ENCODE data around the gene VWA5B2. TPM values are rescaled to one million over a fixed set of nuclear protein-coding genes. Genes with fewer than 3 reads are reported as not detected.
"Not testable (repeated sequence)": the region's sequence is repeated elsewhere in the genome, so short reads cannot be mapped to it uniquely, and the experiment has no call there.

The VWA5B2 gene
- polyA plus RNA-seq, 4 donors: 1.4 to 15.3 (median 2.5) TPM

DNA sequence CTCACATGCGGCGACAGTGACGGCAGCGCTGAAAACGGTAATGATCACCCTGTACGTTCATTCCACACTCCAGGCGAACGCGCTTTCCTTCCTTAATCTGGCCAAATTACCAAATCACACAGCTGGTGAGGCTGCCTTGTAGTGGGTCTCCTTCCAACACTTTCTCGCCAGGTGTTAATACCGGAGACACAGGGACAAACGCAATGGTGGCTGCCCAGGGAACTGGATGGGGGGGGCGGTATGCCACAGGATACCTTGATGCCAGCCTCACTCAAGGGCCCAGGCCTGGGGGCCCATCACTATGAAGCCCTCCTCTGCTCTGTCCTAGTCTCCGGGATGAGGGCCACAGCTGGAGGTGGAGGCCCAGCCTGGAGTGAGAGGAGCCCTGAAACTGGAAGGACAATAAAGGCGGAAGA is 33.4 kb downstream of the VWA5B2 start:
- no peak for DNase-seq
- 9 to 17% (median 11%) methylated on average over 15 of the region's 15 CpGs for WGBS, 3 donors
- no peak for FAIRE-seq
- peaks cover 0 to 11% (median 7%) of the 10 kb centered on the region in 3 donors for H3K4me1 ChIP-seq (ENCODE audit: control insufficient read depth in 3 of 3, insufficient read depth in 2 of 3, low read depth in 1 of 3, low read length in 2 of 3)
- peaks cover 0 to 13% (median 0%) of the 10 kb centered on the region in 3 donors for H3K36me3 ChIP-seq (ENCODE audit: control insufficient read depth in 3 of 3, insufficient read depth in 2 of 3, low read depth in 1 of 3, low read length in 3 of 3)
- H3K4me3 ChIP-seq (ENCODE audit: low read depth in 1 of 3, low read length in 3 of 3): no peak overlapping the region
- peaks cover 0 to 52% (median 23%) of the 10 kb centered on the region in 3 donors for H3K27me3 ChIP-seq (ENCODE audit: control insufficient read depth in 3 of 3, insufficient read depth in 3 of 3, low read length in 3 of 3)
- peaks cover 0 to 7% of the 10 kb centered on the region in 2 donors for H3K9me3 ChIP-seq (ENCODE audit: control insufficient read depth in 2 of 2, insufficient read depth in 1 of 2, low read depth in 1 of 2, low read length in 1 of 2)
- H3K27ac ChIP-seq (ENCODE audit: low read depth in 1 of 3, low read length in 2 of 3): no peak overlapping the region

- 86 to 96% (median 95%) methylated on average over 1 of the region's 1 CpG for WGBS, 3 donors
- H3K4me3 ChIP-seq (ENCODE audit: low read depth in 1 of 3, low read length in 3 of 3); H3K27ac ChIP-seq (ENCODE audit: low read depth in 1 of 3, low read length in 2 of 3); H3K4me1 ChIP-seq (ENCODE audit: control insufficient read depth in 3 of 3, insufficient read depth in 2 of 3, low read depth in 1 of 3, low read length in 2 of 3); H3K36me3 ChIP-seq (ENCODE audit: control insufficient read depth in 3 of 3, insufficient read depth in 2 of 3, low read depth in 1 of 3, low read length in 3 of 3); H3K9me3 ChIP-seq (ENCODE audit: control insufficient read depth in 2 of 2, insufficient read depth in 1 of 2, low read depth in 1 of 2, low read length in 1 of 2); FAIRE-seq; DNase-seq: not testable (repeated sequence)
- peaks cover 0 to 28% (median 10%) of the 10 kb centered on the region in 3 donors for H3K27me3 ChIP-seq (ENCODE audit: control insufficient read depth in 3 of 3, insufficient read depth in 3 of 3, low read length in 3 of 3)
These were observed 37.9 kb downstream of the VWA5B2 start for GRCh38 chr3:184267249-184267648.

DNA sequence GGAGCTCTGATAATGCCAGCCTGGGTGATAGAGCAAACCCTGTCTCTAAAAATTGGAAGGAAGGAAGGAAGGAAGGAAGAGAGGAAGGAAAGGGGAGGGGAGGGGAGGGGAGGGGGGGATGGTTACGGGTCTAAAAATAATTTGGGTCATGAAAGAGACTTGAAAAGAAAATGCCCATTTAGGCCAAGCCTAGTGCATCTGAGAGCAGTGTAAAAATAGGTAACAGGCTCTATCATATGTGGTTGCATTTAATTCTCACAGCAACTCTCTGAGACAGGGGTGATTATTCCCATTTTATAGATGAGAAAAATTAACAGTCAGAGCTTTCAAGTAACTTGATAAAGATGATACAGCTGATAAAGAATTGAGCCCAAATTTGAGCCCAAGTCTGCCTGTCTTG is 42.9 kb downstream of the VWA5B2 start:
- WGBS, 3 donors: 36 to 55% (median 41%) methylated on average over 1 of the region's 1 CpG
- Histone ChIP-seq H3K9me3 (ENCODE audit: control insufficient read depth in 2 of 2, insufficient read depth in 1 of 2, low read depth in 1 of 2, low read length in 1 of 2) (peaks cover 0 to 6% of the 10 kb centered on the region in 2 donors), H3K27ac (ENCODE audit: low read depth in 1 of 3, low read length in 2 of 3) (no peak overlapping the region), H3K4me1 (ENCODE audit: control insufficient read depth in 3 of 3, insufficient read depth in 2 of 3, low read depth in 1 of 3, low read length in 2 of 3) (no peaks in the 10 kb centered on the region), H3K4me3 (ENCODE audit: low read depth in 1 of 3, low read length in 3 of 3) (no peak overlapping the region), H3K36me3 (ENCODE audit: control insufficient read depth in 3 of 3, insufficient read depth in 2 of 3, low read depth in 1 of 3, low read length in 3 of 3) (no peaks in the 10 kb centered on the region), H3K27me3 (ENCODE audit: control insufficient read depth in 3 of 3, insufficient read depth in 3 of 3, low read length in 3 of 3) (peaks cover 0 to 47% (median 6%) of the 10 kb centered on the region in 3 donors)
- DNase-seq: no peak
- FAIRE-seq: no peak

DNA sequence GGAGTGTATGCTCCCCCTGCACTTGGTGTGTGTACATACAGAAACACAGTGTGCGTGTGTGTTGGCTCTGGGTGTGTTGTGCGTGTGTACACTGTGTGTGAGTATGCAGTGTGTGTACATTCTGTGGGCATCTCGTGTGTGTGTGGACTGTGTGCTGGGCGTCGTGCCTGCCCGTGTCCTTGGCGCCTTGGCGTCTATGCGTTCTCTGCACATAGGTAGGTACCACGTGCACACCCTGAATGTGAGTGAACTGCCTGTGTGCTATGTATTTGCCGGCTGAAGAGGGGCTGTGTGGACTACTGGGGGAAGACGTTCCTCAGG is 46.0 kb downstream of the VWA5B2 start:
- FAIRE-seq: no peak
- H3K9me3 ChIP-seq (ENCODE audit: control insufficient read depth in 2 of 2, insufficient read depth in 1 of 2, low read depth in 1 of 2, low read length in 1 of 2): no peaks in the 10 kb centered on the region
- H3K27ac ChIP-seq (ENCODE audit: low read depth in 1 of 3, low read length in 2 of 3): no peak overlapping the region
- peaks cover 0 to 58% (median 6%) of the 10 kb centered on the region in 3 donors for H3K27me3 ChIP-seq (ENCODE audit: control insufficient read depth in 3 of 3, insufficient read depth in 3 of 3, low read length in 3 of 3)
- WGBS, 3 donors: 63 to 69% (median 68%) methylated on average over 12 of the region's 12 CpGs
- no peaks in the 10 kb centered on the region for H3K4me1 ChIP-seq (ENCODE audit: control insufficient read depth in 3 of 3, insufficient read depth in 2 of 3, low read depth in 1 of 3, low read length in 2 of 3)
- DNase-seq: no peak
- no peaks in the 10 kb centered on the region for H3K36me3 ChIP-seq (ENCODE audit: control insufficient read depth in 3 of 3, insufficient read depth in 2 of 3, low read depth in 1 of 3, low read length in 3 of 3)
- no peak overlapping the region for H3K4me3 ChIP-seq (ENCODE audit: low read depth in 1 of 3, low read length in 3 of 3)

DNA sequence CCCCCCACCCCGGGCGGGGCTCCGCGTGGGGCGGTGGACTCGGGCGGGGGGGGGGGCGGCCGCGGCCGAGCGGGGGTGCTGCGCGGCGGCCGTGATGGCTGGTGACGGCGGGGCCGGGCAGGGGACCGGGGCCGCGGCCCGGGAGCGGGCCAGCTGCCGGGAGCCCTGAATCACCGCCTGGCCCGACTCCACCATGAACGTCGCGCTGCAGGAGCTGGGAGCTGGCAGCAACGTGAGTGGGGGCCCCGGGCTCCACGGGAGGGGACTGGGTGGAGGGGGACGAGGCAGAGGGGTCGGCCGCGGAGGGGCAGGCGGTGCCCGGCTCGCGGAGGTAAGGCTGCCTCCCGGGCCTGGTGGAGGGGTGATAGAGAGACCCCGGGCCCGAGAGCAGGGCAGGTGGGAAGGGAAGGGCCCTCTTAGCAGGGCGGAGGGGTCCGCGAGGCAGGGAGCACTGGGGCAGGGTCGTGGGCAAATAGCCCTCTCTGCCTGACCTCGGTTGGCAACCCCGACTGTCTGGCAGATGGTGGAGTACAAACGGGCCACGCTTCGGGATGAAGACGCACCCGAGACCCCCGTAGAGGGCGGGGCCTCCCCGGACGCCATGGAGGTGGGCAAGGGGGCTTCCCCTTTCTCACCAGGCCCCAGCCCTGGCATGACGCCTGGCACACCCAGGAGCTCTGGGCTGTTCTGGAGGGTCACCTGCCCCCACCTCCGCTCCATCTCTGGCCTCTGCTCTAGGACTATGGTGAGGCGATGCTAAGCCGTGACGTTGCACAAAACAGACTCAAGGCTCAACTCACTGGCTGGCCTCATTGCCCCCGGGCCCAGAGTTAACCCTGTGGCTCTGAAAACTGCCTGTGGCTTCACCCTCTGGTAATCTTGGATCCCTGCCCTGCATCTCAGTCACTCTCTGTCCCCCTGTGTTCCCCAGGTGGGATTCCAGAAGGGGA is 46.9 kb downstream of the VWA5B2 start, which contains the start of gene ECE2:
ECE2 (plus strand) TSS at position 62 of the 950 bp plus-strand sequence; CDS start at position 194, 132 bp downstream.
- Histone ChIP-seq H3K27ac (ENCODE audit: low read depth in 1 of 3, low read length in 2 of 3) (no peak within 1 kb of the TSS), H3K36me3 (ENCODE audit: control insufficient read depth in 3 of 3, insufficient read depth in 2 of 3, low read depth in 1 of 3, low read length in 3 of 3) (no peaks in the 10 kb centered on the region), H3K4me1 (ENCODE audit: control insufficient read depth in 3 of 3, insufficient read depth in 2 of 3, low read depth in 1 of 3, low read length in 2 of 3) (no peaks in the 10 kb centered on the region), H3K9me3 (ENCODE audit: control insufficient read depth in 2 of 2, insufficient read depth in 1 of 2, low read depth in 1 of 2, low read length in 1 of 2) (no peaks in the 10 kb centered on the region), H3K27me3 (ENCODE audit: control insufficient read depth in 3 of 3, insufficient read depth in 3 of 3, low read length in 3 of 3) (peaks cover 0 to 56% (median 6%) of the 10 kb centered on the region in 3 donors), H3K4me3 (ENCODE audit: low read depth in 1 of 3, low read length in 3 of 3) (no peak within 1 kb of the TSS)
- FAIRE-seq (no peak), DNase-seq (no peak)
- 13 to 23% (median 21%) methylated on average over 30 to 60 of the region's 65 CpGs for WGBS, 3 donors

GRCh38 chr3:184277366-184277765 is 48.0 kb downstream of the VWA5B2 start:
- FAIRE-seq (no peak), DNase-seq (no peak)
- H3K27me3 ChIP-seq (ENCODE audit: control insufficient read depth in 3 of 3, insufficient read depth in 3 of 3, low read length in 3 of 3): peaks cover 0 to 56% (median 6%) of the 10 kb centered on the region in 3 donors
- no peak overlapping the region for H3K4me3 ChIP-seq (ENCODE audit: low read depth in 1 of 3, low read length in 3 of 3)
- H3K36me3 ChIP-seq (ENCODE audit: control insufficient read depth in 3 of 3, insufficient read depth in 2 of 3, low read depth in 1 of 3, low read length in 3 of 3): no peaks in the 10 kb centered on the region
- H3K27ac ChIP-seq (ENCODE audit: low read depth in 1 of 3, low read length in 2 of 3): no peak overlapping the region
- no peaks in the 10 kb centered on the region for H3K4me1 ChIP-seq (ENCODE audit: control insufficient read depth in 3 of 3, insufficient read depth in 2 of 3, low read depth in 1 of 3, low read length in 2 of 3)
- WGBS, 3 donors: 86 to 93% (median 92%) methylated on average over 6 of the region's 6 CpGs
- H3K9me3 ChIP-seq (ENCODE audit: control insufficient read depth in 2 of 2, insufficient read depth in 1 of 2, low read depth in 1 of 2, low read length in 1 of 2): no peaks in the 10 kb centered on the region

DNA sequence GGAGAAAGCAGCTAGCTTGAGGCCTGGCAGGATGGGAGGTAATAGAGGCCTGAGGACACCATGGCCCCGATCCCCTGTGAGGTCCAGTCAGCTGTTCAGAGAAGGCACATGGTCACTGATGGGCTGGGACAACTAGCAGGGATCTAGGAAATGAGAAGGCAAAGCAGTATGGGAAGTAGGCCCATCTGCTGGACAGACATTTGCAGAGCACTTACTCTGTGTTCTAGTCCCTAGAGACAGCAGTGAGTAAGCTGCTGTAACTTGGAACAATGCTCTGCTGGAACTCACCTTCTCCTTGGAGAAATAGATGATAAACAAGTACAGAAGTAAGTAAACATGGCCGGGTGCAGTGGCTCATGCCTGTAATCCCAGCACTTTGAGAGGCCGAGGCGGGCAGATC is 53.6 kb downstream of the VWA5B2 start:
- no peak overlapping the region for H3K27ac ChIP-seq (ENCODE audit: low read depth in 1 of 3, low read length in 2 of 3)
- no peaks in the 10 kb centered on the region for H3K36me3 ChIP-seq (ENCODE audit: control insufficient read depth in 3 of 3, insufficient read depth in 2 of 3, low read depth in 1 of 3, low read length in 3 of 3)
- H3K9me3 ChIP-seq (ENCODE audit: control insufficient read depth in 2 of 2, insufficient read depth in 1 of 2, low read depth in 1 of 2, low read length in 1 of 2): no peaks in the 10 kb centered on the region
- DNase-seq (no peak), FAIRE-seq (no peak)
- no peaks in the 10 kb centered on the region for H3K4me1 ChIP-seq (ENCODE audit: control insufficient read depth in 3 of 3, insufficient read depth in 2 of 3, low read depth in 1 of 3, low read length in 2 of 3)
- H3K27me3 ChIP-seq (ENCODE audit: control insufficient read depth in 3 of 3, insufficient read depth in 3 of 3, low read length in 3 of 3): peaks cover 0 to 14% (median 0%) of the 10 kb centered on the region in 3 donors
- H3K4me3 ChIP-seq (ENCODE audit: low read depth in 1 of 3, low read length in 3 of 3): no peak overlapping the region
- WGBS, 3 donors: 82 to 87% (median 86%) methylated on average over 4 of the region's 4 CpGs

DNA sequence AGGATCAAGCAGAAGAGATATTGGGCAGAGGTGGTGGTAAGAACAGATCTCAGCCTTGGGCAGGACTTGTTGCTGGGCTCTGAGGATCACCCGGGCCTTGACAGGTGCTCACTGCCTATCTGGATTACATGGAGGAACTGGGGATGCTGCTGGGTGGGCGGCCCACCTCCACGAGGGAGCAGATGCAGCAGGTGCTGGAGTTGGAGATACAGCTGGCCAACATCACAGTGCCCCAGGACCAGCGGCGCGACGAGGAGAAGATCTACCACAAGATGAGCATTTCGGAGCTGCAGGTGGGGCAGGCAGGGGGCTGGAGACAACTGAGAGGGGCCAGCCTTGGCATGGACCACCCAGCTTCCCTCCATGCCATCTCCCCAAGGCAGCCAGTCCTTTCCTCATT is 54.3 kb downstream of the VWA5B2 start:
- DNase-seq: no peak
- FAIRE-seq: no peak
- Histone ChIP-seq H3K27me3 (ENCODE audit: control insufficient read depth in 3 of 3, insufficient read depth in 3 of 3, low read length in 3 of 3) (peaks cover 0 to 9% (median 0%) of the 10 kb centered on the region in 3 donors), H3K36me3 (ENCODE audit: control insufficient read depth in 3 of 3, insufficient read depth in 2 of 3, low read depth in 1 of 3, low read length in 3 of 3) (no peaks in the 10 kb centered on the region), H3K4me3 (ENCODE audit: low read depth in 1 of 3, low read length in 3 of 3) (no peak overlapping the region), H3K4me1 (ENCODE audit: control insufficient read depth in 3 of 3, insufficient read depth in 2 of 3, low read depth in 1 of 3, low read length in 2 of 3) (no peaks in the 10 kb centered on the region), H3K27ac (ENCODE audit: low read depth in 1 of 3, low read length in 2 of 3) (no peak overlapping the region), H3K9me3 (ENCODE audit: control insufficient read depth in 2 of 2, insufficient read depth in 1 of 2, low read depth in 1 of 2, low read length in 1 of 2) (no peaks in the 10 kb centered on the region)
- WGBS, 3 donors: 82 to 92% (median 89%) methylated on average over 8 of the region's 8 CpGs

Data from small intestine (tissue), 7 donors.